ENCODE data around the gene PDGFD.

DNA sequence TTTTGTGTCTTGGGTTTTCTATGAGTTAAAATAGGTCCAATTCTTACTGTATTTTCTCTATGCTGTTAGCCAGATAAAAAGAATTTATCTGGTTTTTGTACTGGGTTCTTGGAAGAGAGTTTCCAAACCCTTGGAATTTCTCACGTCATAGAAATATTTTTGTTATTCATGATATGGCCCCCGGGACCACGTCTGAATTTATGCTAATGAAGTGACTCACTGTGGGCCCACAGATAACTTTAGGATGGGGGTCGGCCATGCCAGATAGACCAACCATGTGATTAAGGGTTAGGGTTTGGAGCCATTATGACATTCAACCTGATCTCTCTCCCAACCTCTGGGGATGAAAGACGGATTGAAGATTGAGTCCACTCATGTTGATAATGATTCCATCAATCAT, 163.1 kb downstream of the PDGFD start:
- TF ChIP-seq, protein P1, sequence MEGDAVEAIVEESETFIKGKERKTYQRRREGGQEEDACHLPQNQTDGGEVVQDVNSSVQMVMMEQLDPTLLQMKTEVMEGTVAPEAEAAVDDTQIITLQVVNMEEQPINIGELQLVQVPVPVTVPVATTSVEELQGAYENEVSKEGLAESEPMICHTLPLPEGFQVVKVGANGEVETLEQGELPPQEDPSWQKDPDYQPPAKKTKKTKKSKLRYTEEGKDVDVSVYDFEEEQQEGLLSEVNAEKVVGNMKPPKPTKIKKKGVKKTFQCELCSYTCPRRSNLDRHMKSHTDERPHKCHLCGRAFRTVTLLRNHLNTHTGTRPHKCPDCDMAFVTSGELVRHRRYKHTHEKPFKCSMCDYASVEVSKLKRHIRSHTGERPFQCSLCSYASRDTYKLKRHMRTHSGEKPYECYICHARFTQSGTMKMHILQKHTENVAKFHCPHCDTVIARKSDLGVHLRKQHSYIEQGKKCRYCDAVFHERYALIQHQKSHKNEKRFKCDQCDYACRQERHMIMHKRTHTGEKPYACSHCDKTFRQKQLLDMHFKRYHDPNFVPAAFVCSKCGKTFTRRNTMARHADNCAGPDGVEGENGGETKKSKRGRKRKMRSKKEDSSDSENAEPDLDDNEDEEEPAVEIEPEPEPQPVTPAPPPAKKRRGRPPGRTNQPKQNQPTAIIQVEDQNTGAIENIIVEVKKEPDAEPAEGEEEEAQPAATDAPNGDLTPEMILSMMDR (IDR thresholded peaks at IDR 0.05; ENCODE audit: poor library complexity, severe bottlenecking) = no peak
- TF ChIP-seq RAD21 (conservative IDR thresholded peaks at IDR 0.05) = no peak

Measured in neural cell (in vitro differentiated cells).